CD14-positive monocyte (primary cell): ENCODE data around the gene AP4M1. TPM values are rescaled to one million over a fixed set of nuclear protein-coding genes. Genes with fewer than 3 reads are reported as not detected.
A peak's percentile ranks its signal among the peaks of the same experiment; 100 is the strongest.

Experiments used
- DNase-seq, 3 donors: peaks; one replicate each; pipeline ENCODE4 v3.0.0-alpha.2; 2011 to 2022
- H2AFZ ChIP-seq: 2 replicates; pipeline ENCODE4 v1.6.0; 2012; ENCODE audit warnings: mild to moderate bottlenecking, low read depth, low read length, inconsistent platforms; ENCODE audit not compliant: insufficient read depth, poor library complexity, severe bottlenecking
- H3K27ac ChIP-seq, 2 donors: 1 replicate in 1 of 2; 2 replicates in 1 of 2; pipeline ENCODE4 v1.5.1; 2012 to 2013; ENCODE audit warnings: low read length in 2 of 2, control low read depth in 1 of 2, inconsistent platforms in 1 of 2, low read depth in 1 of 2, mild to moderate bottlenecking in 1 of 2
- H3K27me3 ChIP-seq, 2 donors: one replicate each; pipeline versions ENCODE4 v1.6.0 to v1.6.1; 2011 to 2013; ENCODE audit warnings: low read length in 2 of 2; ENCODE audit not compliant: control insufficient read depth in 2 of 2, insufficient read depth in 2 of 2
- H3K36me3 ChIP-seq, 2 donors: replicated peaks in 1 of 2; 1 replicate in 1 of 2; 2 replicates in 1 of 2; pipeline versions ENCODE4 v1.5.1 to v1.6.1; 2012 to 2013; ENCODE audit warnings: low read length in 2 of 2, control low read depth in 1 of 2, inconsistent platforms in 1 of 2, mild to moderate bottlenecking in 1 of 2; ENCODE audit not compliant: insufficient read depth in 2 of 2, control insufficient read depth in 1 of 2
- H3K4me1 ChIP-seq, 2 donors: 1 replicate in 1 of 2; 2 replicates in 1 of 2; pipeline versions ENCODE4 v1.5.1 to v1.6.1; 2012 to 2013; ENCODE audit warnings: low read length in 2 of 2, control low read depth in 1 of 2, inconsistent platforms in 1 of 2, mild to moderate bottlenecking in 1 of 2, moderate library complexity in 1 of 2; ENCODE audit not compliant: insufficient read depth in 2 of 2, control insufficient read depth in 1 of 2
- H3K4me2 ChIP-seq: replicated peaks from 2 replicates; pipeline ENCODE3; 2012; ENCODE audit warnings: low read length, moderate library complexity, mild to moderate bottlenecking; ENCODE audit not compliant: poor library complexity, severe bottlenecking; ENCODE audit errors: extremely low read depth
- H3K4me3 ChIP-seq, 3 experiments: fragments of 200-600 bp in 1 of 3; sonication (generic) in 1 of 3; replicated peaks in 1 of 3; 1 replicate in 2 of 3; 2 replicates in 1 of 3; pipeline ENCODE4 v1.5.1; 2011 to 2013; ENCODE audit warnings: low read length in 3 of 3, mild to moderate bottlenecking in 3 of 3, control low read depth in 2 of 3, low read depth in 2 of 3, inconsistent platforms in 1 of 3, moderate library complexity in 1 of 3
- H3K79me2 ChIP-seq: 2 replicates; pipeline ENCODE4 v1.6.0; 2012; ENCODE audit warnings: mild to moderate bottlenecking, control low read depth, inconsistent platforms, low read length, moderate library complexity; ENCODE audit not compliant: insufficient read depth
- H3K9ac ChIP-seq: 2 replicates; pipeline ENCODE4 v1.6.0; 2017; ENCODE audit warnings: low read length, mild to moderate bottlenecking; ENCODE audit not compliant: insufficient read depth, poor library complexity, severe bottlenecking
- H3K9me3 ChIP-seq, 2 donors: replicated peaks in 1 of 2; 1 replicate in 1 of 2; 2 replicates in 1 of 2; pipeline versions ENCODE4 v1.5.1 to v1.6.1; 2012 to 2013; ENCODE audit warnings: low read length in 2 of 2, control low read depth in 1 of 2; ENCODE audit not compliant: control insufficient read depth in 1 of 2, insufficient read depth in 1 of 2
- H4K20me1 ChIP-seq: 2 replicates; pipeline ENCODE4 v1.6.0; 2012; ENCODE audit warnings: mild to moderate bottlenecking, low read length, control low read depth, moderate library complexity; ENCODE audit not compliant: insufficient read depth
- H3K27ac Mint-ChIP-seq, 7 donors: one replicate each; pipeline ENCODE4 v1.8.0; 2020; ENCODE audit warnings: mild to moderate bottlenecking in 7 of 7, mixed read lengths in 7 of 7, moderate library complexity in 6 of 7, inconsistent platforms in 2 of 7
- H3K27me3 Mint-ChIP-seq, 3 donors: one replicate each; pipeline ENCODE4 v1.8.0; 2021 to 2022; ENCODE audit warnings: low read depth in 3 of 3, mild to moderate bottlenecking in 3 of 3, mixed read lengths in 3 of 3, moderate library complexity in 3 of 3, inconsistent platforms in 1 of 3
- H3K36me3 Mint-ChIP-seq, 2 donors: one replicate each; pipeline ENCODE4 v1.8.0; 2020; ENCODE audit warnings: mixed read lengths in 2 of 2, inconsistent platforms in 1 of 2, mild to moderate bottlenecking in 1 of 2
- H3K4me1 Mint-ChIP-seq: one replicate; pipeline ENCODE4 v1.8.0; 2020; ENCODE audit warnings: mild to moderate bottlenecking, mixed read lengths
- H3K4me3 Mint-ChIP-seq, 2 donors: one replicate each; pipeline ENCODE4 v1.8.0; 2020; ENCODE audit warnings: mild to moderate bottlenecking in 2 of 2, mixed read lengths in 2 of 2, moderate library complexity in 1 of 2
- H3K9me3 Mint-ChIP-seq, 7 donors: one replicate each; pipeline ENCODE4 v1.8.0; 2020 to 2022; ENCODE audit warnings: mixed read lengths in 7 of 7, mild to moderate bottlenecking in 6 of 7, moderate library complexity in 6 of 7, inconsistent platforms in 2 of 7
- WGBS: methylation state at CpG from one replicate; pipeline ENCODE4 v1.1.5; 2013; ENCODE audit warnings: missing lambda C conversion rate; ENCODE audit not compliant: insufficient coverage; 5-methylcytosine and 5-hydroxymethylcytosine counted together
- intact Hi-C, 2 donors: fragments of 100-400 bp; cut with micrococcal nuclease; formaldehyde crosslinking; loops; one replicate each; pipeline versions ENCODE4 v1.15.0 to v1.15.1; 2023
- polyA plus RNA-seq, 3 donors: library from polyadenylated mRNA; depleted of rRNA in 1 of 3; unstranded in 2 of 3; stranded (reverse) in 1 of 3; fragments of 300-500 nt in 2 of 3; fragments of >200 nt in 1 of 3; fragmentation: Illumina TruSeq in 2 of 3; gene quantifications; 1 replicate in 2 of 3; 2 replicates in 1 of 3; pipeline ENCODE4 v1.2.3, GENCODE V29; 2012 to 2021
- small RNA-seq: library from RNA; depleted of rRNA; stranded (forward); fragments of <200 nt; gene quantifications from one replicate; pipeline ENCODE3, GENCODE V24; 2012; ENCODE audit warnings: low read depth; ENCODE audit not compliant: insufficient read length
- TF ChIP-seq, protein P1 (sequence below): fragments of 200-600 bp; IDR thresholded peaks from one replicate; pipeline ENCODE4 v1.8.0; 2022; ENCODE audit warnings: antibody characterized with exemption, mild to moderate bottlenecking

AP4M1 gene
- polyA plus RNA-seq, 3 donors: 10.5 to 13.1 (median 12.6) TPM

DNA sequence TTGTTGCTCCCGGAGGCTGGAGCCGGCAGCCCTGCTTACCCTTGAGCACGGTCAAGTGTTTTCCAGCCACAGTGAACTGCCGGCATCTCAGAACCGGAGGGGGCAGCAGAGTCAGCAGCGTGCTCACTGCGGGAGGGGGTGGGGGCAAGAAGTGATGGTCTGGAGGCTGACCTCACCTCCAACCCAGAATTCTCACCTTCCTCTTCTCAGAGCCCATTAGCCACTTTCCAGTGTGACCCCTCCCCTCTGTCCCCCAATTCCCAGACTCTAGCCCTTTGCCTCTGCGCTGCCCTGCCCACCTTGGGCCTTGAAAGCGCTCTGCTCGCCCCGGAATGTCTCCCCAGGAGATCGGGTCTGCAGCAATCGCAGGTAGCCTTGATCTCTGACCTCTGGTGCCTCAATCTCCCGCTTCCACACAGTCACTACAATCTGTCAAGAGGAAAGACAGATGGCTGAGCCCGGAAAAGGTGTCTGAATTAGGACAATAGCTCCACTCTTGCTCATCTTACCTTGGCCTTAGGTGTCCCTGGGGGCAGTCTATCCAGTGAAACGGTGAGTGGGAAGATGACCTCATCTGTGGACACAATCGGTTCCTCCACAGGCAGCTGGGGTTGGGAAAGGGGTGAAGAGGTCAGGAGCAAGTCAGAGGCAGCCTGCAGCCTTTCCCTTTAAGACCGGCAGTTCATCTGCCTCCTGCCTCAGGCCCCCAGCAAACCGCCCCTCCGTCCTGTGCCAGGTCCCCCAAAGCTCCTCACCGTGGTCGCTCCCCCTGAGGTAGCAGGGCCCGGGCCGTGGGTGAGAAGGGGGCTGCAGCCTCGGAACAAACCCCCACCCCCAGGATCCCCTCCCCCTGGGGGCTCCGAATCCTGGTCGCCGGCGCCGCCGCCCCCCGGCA lies 56.1 kb downstream of the AP4M1 start:
- H3K27ac Mint-ChIP-seq: peak overlapping the region; percentile 75 to 92 (median 83)
- intact Hi-C loops: no loop called here
- peaks cover 50% of the 10 kb centered on the region for H3K4me1 Mint-ChIP-seq
- peaks cover under 1 to 11% (median 10%) of the 10 kb centered on the region in 3 donors for H3K27me3 Mint-ChIP-seq
- peaks cover 38 to 51% of the 10 kb centered on the region in 2 donors for H3K36me3 Mint-ChIP-seq
- peaks cover 55% of the 10 kb centered on the region for H4K20me1 ChIP-seq
- DNase-seq: peak in 2 of 3 donors; percentile 39 to 61
- H2AFZ ChIP-seq: peak overlapping the region; percentile 85
- H3K36me3 ChIP-seq: peaks cover 36 to 38% of the 10 kb centered on the region in 2 donors
- H3K4me3 Mint-ChIP-seq: peak overlapping the region; percentile 78 to 91
- peak overlapping the region; percentile 64 to 95 (median 78) for H3K4me3 ChIP-seq
- WGBS: 44% methylated on average over 17 of the region's 32 CpGs
- TF ChIP-seq, protein P1, sequence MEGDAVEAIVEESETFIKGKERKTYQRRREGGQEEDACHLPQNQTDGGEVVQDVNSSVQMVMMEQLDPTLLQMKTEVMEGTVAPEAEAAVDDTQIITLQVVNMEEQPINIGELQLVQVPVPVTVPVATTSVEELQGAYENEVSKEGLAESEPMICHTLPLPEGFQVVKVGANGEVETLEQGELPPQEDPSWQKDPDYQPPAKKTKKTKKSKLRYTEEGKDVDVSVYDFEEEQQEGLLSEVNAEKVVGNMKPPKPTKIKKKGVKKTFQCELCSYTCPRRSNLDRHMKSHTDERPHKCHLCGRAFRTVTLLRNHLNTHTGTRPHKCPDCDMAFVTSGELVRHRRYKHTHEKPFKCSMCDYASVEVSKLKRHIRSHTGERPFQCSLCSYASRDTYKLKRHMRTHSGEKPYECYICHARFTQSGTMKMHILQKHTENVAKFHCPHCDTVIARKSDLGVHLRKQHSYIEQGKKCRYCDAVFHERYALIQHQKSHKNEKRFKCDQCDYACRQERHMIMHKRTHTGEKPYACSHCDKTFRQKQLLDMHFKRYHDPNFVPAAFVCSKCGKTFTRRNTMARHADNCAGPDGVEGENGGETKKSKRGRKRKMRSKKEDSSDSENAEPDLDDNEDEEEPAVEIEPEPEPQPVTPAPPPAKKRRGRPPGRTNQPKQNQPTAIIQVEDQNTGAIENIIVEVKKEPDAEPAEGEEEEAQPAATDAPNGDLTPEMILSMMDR: no peak
- H3K79me2 ChIP-seq: peaks cover 58% of the 10 kb centered on the region
- H3K9ac ChIP-seq: peak overlapping the region; percentile 86
- no peaks in the 10 kb centered on the region for H3K27me3 ChIP-seq
- H3K9me3 Mint-ChIP-seq: no peaks in the 10 kb centered on the region
- H3K9me3 ChIP-seq: no peaks in the 10 kb centered on the region
- peaks cover 52 to 63% of the 10 kb centered on the region in 2 donors for H3K4me1 ChIP-seq
- peak overlapping the region; percentile 32 to 79 for H3K27ac ChIP-seq
- peak overlapping the region; percentile 94 for H3K4me2 ChIP-seq

Small RNA genes within 50 kb of the gene (small RNA-seq; reads per million reads assigned to genes)
- gene MIR106B (3,149 reads per million, percentile 99 among the genes with 10 or more reads in this experiment), gene MIR25 (2,982 reads per million, percentile 99 among the genes with 10 or more reads in this experiment), gene MIR93 (1,730 reads per million, percentile 99 among the genes with 10 or more reads in this experiment)

Other genes with a start within 250 kb of the AP4M1 start
- not detected for gene OR2AE1, start 224.6 kb upstream of the AP4M1 start, polyA plus RNA-seq
- gene TRIM4, start 182.1 kb upstream of the AP4M1 start, polyA plus RNA-seq: 10 to 100 TPM; 10.8 to 17.9 (median 12.5) TPM
- gene GJC3, start 172.0 kb upstream of the AP4M1 start, polyA plus RNA-seq: not detected
- not detected for gene AZGP1, start 125.6 kb upstream of the AP4M1 start, polyA plus RNA-seq
- 10 to 100 TPM; 10.4 to 24.3 (median 10.7) TPM for gene ZKSCAN1, start 86.0 kb upstream of the AP4M1 start, polyA plus RNA-seq
- gene ZSCAN21, start 51.9 kb upstream of the AP4M1 start, polyA plus RNA-seq: 1 to 10 TPM; 1.5 to 4.6 (median 4.4) TPM
- gene ZNF3, start 19.9 kb upstream of the AP4M1 start, polyA plus RNA-seq: 10 to 100 TPM in 1 of 3 donors, 1 to 10 TPM in 2; 7.1 to 13.4 (median 8.9) TPM
- 100 to 1,000 TPM in 2 of 3 donors, 10 to 100 TPM in 1; 77.1 to 119 (median 109) TPM for gene COPS6, start 12.7 kb upstream of the AP4M1 start, polyA plus RNA-seq
- gene MCM7, start 246 bp upstream of the AP4M1 start, polyA plus RNA-seq: 10 to 100 TPM in 1 of 3 donors, 1 to 10 TPM in 2; 6.9 to 61.1 (median 8.8) TPM
- 10 to 100 TPM in 2 of 3 donors, 1 to 10 TPM in 1; 9.6 to 28.9 (median 11.0) TPM for gene TAF6, start 17.7 kb downstream of the AP4M1 start, polyA plus RNA-seq
- gene CNPY4, start 18.0 kb downstream of the AP4M1 start, polyA plus RNA-seq: 1 to 10 TPM; 6.2 to 6.8 (median 6.2) TPM
- under 1 TPM; 0.57 to 0.81 (median 0.59) TPM for gene MBLAC1, start 25.3 kb downstream of the AP4M1 start, polyA plus RNA-seq
- gene LAMTOR4, start 47.3 kb downstream of the AP4M1 start, polyA plus RNA-seq: 100 to 1,000 TPM; 533 to 754 (median 621) TPM
- 10 to 100 TPM in 1 of 3 donors, 1 to 10 TPM in 2; 1.0 to 38.4 (median 1.6) TPM for gene TRAPPC14, start 57.1 kb downstream of the AP4M1 start, polyA plus RNA-seq
- under 1 TPM in 1 of 3 donors, not detected in 2; 0.31 TPM for gene GAL3ST4, start 67.0 kb downstream of the AP4M1 start, polyA plus RNA-seq
- gene GPC2, start 75.7 kb downstream of the AP4M1 start, polyA plus RNA-seq: under 1 TPM in 1 of 3 donors, not detected in 2; 0.91 TPM
- gene STAG3, start 76.3 kb downstream of the AP4M1 start, polyA plus RNA-seq: under 1 TPM in 2 of 3 donors, not detected in 1; 0.39 TPM
- gene PVRIG, start 118.3 kb downstream of the AP4M1 start, polyA plus RNA-seq: under 1 TPM in 2 of 3 donors, not detected in 1; 0.27 to 0.38 TPM
- gene SPDYE3, start 206.1 kb downstream of the AP4M1 start, polyA plus RNA-seq: 1 to 10 TPM in 1 of 3 donors, under 1 TPM in 1, not detected in 1; 0.58 to 1.2 TPM